WTC11 (cell line): Measurements from ENCODE around the gene CACNA1D. TPM values are rescaled to one million over a fixed set of nuclear protein-coding genes. Genes with fewer than 3 reads are reported as not detected.

Source experiments
- ATAC-seq: fragments of 200-7000 bp; cut with Tn5 transposase; 2 replicates; pipeline ENCODE4 v1.10.0; 2021; ENCODE audit warnings: mild to moderate bottlenecking, moderate library complexity
- CTCF ChIA-PET: fragments of 300-600 bp; sonication (Branson Sonifier 250); formaldehyde crosslinking; loops from one replicate; lab custom pipeline; 2021; ENCODE audit warnings: antibody characterized with exemption; lab: Charles Lee
- POLR2A ChIA-PET: fragments of 350-600 bp; sonication (Branson Sonifier 250); formaldehyde crosslinking; loops from one replicate; lab custom pipeline; 2021; ENCODE audit warnings: antibody characterized with exemption; lab: Charles Lee
- DNase-seq: peaks from one replicate; pipeline ENCODE4 v3.0.0; 2021; ENCODE audit warnings: low spot score
- H3K27ac Mint-ChIP-seq: 2 replicates; pipeline ENCODE4 v1.8.0; 2021; ENCODE audit warnings: mixed read lengths
- H3K27me3 Mint-ChIP-seq: 2 replicates; pipeline ENCODE4 v1.8.0; 2021; ENCODE audit warnings: low read depth, mild to moderate bottlenecking, moderate library complexity, mixed read lengths
- H3K36me3 Mint-ChIP-seq: 2 replicates; pipeline ENCODE4 v1.8.0; 2021; ENCODE audit warnings: mixed read lengths
- H3K4me1 Mint-ChIP-seq: 2 replicates; pipeline ENCODE4 v1.8.0; 2022; ENCODE audit warnings: mixed read lengths
- H3K4me3 Mint-ChIP-seq: 2 replicates; pipeline ENCODE4 v1.8.0; 2021; ENCODE audit warnings: mild to moderate bottlenecking, moderate library complexity, mixed read lengths
- H3K9me3 Mint-ChIP-seq: 2 replicates; pipeline ENCODE4 v1.8.0; 2021; ENCODE audit warnings: mixed read lengths
- FOXJ3 ChIP-seq: sonication (generic); formaldehyde crosslinking; IDR thresholded peaks from 2 replicates; pipeline ENCODE4 v1.9.0; 2021; ENCODE audit warnings: missing genetic modification reagents, mild to moderate bottlenecking, borderline replicate concordance
- FOXP1 ChIP-seq: sonication (generic); formaldehyde crosslinking; IDR thresholded peaks from 2 replicates; pipeline ENCODE4 v1.8.0; 2022; ENCODE audit warnings: missing genetic modification reagents, mild to moderate bottlenecking, moderate library complexity, borderline replicate concordance
- NFE2L1 ChIP-seq: sonication (generic); formaldehyde crosslinking; IDR thresholded peaks from 2 replicates; pipeline ENCODE4 v1.8.1; 2023; ENCODE audit warnings: missing genetic modification reagents
- NFYB ChIP-seq: sonication (generic); formaldehyde crosslinking; conservative IDR thresholded peaks from 2 replicates; pipeline ENCODE4 v1.8.0; 2022; ENCODE audit warnings: low read depth, missing genetic modification reagents
- SMAD3 ChIP-seq: sonication (generic); formaldehyde crosslinking; IDR thresholded peaks from 2 replicates; pipeline ENCODE4 v1.8.0; 2022; ENCODE audit warnings: missing genetic modification reagents, mild to moderate bottlenecking, borderline replicate concordance
- TEAD4 ChIP-seq: sonication (generic); formaldehyde crosslinking; IDR thresholded peaks from 2 replicates; pipeline ENCODE4 v1.8.0; 2022; ENCODE audit warnings: mild to moderate bottlenecking, missing genetic modification reagents
- ZNF396 ChIP-seq: fragments of 250-450 bp; sonication (Bioruptor Pico); IDR thresholded peaks from 2 replicates; pipeline ENCODE4 v1.8.0; 2021; ENCODE audit warnings: mild to moderate bottlenecking, moderate library complexity, borderline replicate concordance
- ZNF416 ChIP-seq: fragments of 250-450 bp; sonication (Bioruptor Pico); IDR thresholded peaks from 2 replicates; pipeline ENCODE4 v1.9.0; 2021; ENCODE audit warnings: mild to moderate bottlenecking, inconsistent platforms
- ZNF423 ChIP-seq: fragments of 250-450 bp; sonication (Bioruptor Pico); IDR thresholded peaks from 2 replicates; pipeline ENCODE4 v2.1.2; 2022; ENCODE audit warnings: mild to moderate bottlenecking, moderate library complexity
- ZNF671 ChIP-seq: fragments of 250-450 bp; sonication (Bioruptor Pico); IDR thresholded peaks from 2 replicates; pipeline ENCODE4 v1.8.0; 2021; ENCODE audit warnings: mild to moderate bottlenecking
- total RNA-seq: library from RNA; stranded (reverse); gene quantifications from 3 replicates; pipeline ENCODE4 v1.2.3, GENCODE V29; 2021
- TF ChIP-seq, protein P1 (sequence below): sonication (generic); formaldehyde crosslinking; IDR thresholded peaks from 2 replicates; pipeline ENCODE4 v1.8.1; 2023; ENCODE audit warnings: mild to moderate bottlenecking, missing genetic modification reagents
- TF ChIP-seq, protein P2 (sequence below): fragments of 250-450 bp; sonication (Bioruptor Pico); conservative IDR thresholded peaks from 2 replicates; pipeline ENCODE4 v1.9.0; 2021; ENCODE audit warnings: mild to moderate bottlenecking
- TF ChIP-seq, protein P3 (sequence below): sonication (generic); formaldehyde crosslinking; IDR thresholded peaks from 2 replicates; pipeline ENCODE4 v1.8.0; 2022; ENCODE audit warnings: mild to moderate bottlenecking, missing genetic modification reagents
- TF ChIP-seq, protein P4 (sequence below): sonication (generic); formaldehyde crosslinking; conservative IDR thresholded peaks from 2 replicates; pipeline ENCODE4 v1.8.1; 2022; ENCODE audit warnings: mild to moderate bottlenecking, missing genetic modification reagents
- TF ChIP-seq, protein P5 (sequence below): sonication (generic); formaldehyde crosslinking; IDR thresholded peaks from 2 replicates; pipeline ENCODE4 v1.8.1; 2022; ENCODE audit warnings: mild to moderate bottlenecking, missing genetic modification reagents, moderate library complexity, borderline replicate concordance
- TF ChIP-seq, protein P6 (sequence below): sonication (generic); formaldehyde crosslinking; IDR thresholded peaks from 2 replicates; pipeline ENCODE4 v1.8.1; 2023; ENCODE audit warnings: mild to moderate bottlenecking, missing genetic modification reagents, moderate library complexity
- TF ChIP-seq, protein P7 (sequence below): sonication (generic); formaldehyde crosslinking; IDR thresholded peaks from 2 replicates; pipeline ENCODE4 v1.8.0; 2022; ENCODE audit warnings: mild to moderate bottlenecking, missing genetic modification reagents
- TF ChIP-seq, protein P8 (sequence below): fragments of 250-450 bp; sonication (Bioruptor Pico); IDR thresholded peaks from 2 replicates; pipeline ENCODE4 v1.8.0; 2021; ENCODE audit warnings: mild to moderate bottlenecking
- TF ChIP-seq, protein P9 (sequence below): fragments of 200-600 bp; IDR thresholded peaks from 2 replicates; pipeline ENCODE4 v1.8.0; 2022; ENCODE audit warnings: antibody characterized with exemption

Gene CACNA1D
- total RNA-seq, 1 experiment from 2014 or later: 2.3 TPM

DNA sequence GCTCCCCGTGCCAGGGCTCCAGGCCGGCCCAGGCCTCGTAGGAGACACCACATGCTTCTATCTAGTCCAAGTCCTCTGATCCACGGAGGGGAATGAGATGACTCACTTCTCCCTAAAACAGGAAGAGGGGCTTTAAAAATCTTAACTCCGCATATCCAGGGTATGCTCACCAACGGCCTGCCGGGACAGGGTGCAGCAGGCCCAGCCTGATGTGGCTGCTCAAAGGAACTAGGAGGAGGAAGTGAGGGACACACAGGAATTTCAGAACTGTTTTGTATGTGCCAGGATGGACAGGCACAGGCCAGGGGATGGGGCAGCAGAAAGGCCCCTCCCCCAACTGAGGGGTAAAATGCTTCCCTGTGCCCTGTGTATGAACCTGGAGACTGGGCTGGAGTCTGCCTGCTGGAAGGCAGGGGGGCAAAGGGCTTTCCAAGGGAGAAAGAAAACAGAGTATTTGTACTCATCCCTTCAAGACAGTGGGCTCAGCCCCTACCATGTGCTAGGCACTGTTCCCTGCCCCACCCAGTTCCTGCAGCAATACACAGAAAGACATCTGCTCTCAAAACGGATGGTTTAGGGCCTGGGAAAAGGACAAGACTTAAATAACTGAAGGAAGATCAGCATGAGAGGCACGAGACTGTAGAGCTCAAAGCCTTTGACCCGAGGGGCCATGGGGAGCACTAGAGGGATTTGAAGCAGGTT, 329.7 kb downstream of the CACNA1D start (continued):
- TF ChIP-seq, protein P1, sequence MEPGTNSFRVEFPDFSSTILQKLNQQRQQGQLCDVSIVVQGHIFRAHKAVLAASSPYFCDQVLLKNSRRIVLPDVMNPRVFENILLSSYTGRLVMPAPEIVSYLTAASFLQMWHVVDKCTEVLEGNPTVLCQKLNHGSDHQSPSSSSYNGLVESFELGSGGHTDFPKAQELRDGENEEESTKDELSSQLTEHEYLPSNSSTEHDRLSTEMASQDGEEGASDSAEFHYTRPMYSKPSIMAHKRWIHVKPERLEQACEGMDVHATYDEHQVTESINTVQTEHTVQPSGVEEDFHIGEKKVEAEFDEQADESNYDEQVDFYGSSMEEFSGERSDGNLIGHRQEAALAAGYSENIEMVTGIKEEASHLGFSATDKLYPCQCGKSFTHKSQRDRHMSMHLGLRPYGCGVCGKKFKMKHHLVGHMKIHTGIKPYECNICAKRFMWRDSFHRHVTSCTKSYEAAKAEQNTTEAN (CRISPR knock-in tag): no peak
- TF ChIP-seq, protein P2, sequence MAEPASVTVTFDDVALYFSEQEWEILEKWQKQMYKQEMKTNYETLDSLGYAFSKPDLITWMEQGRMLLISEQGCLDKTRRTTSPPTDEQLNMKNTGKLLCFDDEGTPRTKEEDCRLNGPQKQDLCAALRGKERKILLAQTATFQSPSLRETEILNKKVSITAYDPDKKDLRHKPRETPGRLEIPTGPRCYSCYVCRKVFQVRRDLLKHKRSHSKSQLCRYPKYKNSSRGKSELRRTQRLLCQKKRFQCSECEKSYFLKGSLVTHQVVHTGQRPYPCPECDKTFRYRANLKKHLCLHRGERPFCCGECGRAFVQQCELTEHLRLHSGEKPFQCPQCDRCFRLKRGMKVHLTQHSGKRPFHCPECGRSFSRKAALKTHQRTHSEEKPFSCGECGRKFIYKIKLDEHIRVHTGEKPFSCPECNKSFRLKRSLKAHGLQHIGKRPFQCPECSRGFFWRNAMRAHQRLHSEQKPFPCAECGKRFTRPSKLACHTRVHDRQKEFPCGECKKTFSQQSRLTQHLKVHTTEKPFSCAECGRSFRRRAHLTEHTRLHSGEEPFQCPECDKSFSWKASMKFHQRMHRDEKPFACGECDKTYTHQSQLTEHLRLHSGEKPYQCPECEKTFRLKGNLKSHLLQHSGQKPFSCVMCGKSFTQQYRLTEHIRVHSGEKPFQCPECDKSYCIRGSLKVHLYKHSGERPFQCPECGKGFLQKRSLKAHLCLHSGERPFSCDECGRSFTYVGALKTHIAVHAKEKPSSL (CRISPR knock-in tag): no peak
- TF ChIP-seq, protein P3, sequence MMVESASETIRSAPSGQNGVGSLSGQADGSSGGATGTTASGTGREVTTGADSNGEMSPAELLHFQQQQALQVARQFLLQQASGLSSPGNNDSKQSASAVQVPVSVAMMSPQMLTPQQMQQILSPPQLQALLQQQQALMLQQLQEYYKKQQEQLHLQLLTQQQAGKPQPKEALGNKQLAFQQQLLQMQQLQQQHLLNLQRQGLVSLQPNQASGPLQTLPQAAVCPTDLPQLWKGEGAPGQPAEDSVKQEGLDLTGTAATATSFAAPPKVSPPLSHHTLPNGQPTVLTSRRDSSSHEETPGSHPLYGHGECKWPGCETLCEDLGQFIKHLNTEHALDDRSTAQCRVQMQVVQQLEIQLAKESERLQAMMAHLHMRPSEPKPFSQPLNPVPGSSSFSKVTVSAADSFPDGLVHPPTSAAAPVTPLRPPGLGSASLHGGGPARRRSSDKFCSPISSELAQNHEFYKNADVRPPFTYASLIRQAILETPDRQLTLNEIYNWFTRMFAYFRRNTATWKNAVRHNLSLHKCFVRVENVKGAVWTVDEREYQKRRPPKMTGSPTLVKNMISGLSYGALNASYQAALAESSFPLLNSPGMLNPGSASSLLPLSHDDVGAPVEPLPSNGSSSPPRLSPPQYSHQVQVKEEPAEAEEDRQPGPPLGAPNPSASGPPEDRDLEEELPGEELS (CRISPR knock-in tag): no peak
- TF ChIP-seq ZNF416 (CRISPR knock-in tag): no peak

DNA sequence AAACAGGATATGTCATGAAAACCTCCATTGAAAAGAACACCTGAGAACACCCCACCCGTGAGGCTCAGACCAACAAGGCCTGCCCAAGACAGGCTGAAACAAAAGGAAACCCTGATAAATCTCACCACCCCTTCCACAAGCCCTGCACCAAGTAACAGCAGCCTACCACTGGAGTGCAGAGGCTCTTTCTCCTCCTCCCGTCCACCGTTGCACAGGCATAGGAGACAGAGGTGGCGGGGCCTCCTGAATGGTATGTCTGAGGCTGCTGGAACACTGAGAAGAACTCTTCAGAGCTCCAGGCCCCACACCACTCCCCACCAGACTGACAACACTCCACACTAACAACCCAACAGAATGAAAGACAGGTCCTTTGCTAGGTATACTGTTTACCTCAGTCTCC, 330.4 kb downstream of the CACNA1D start:
- H3K4me1 Mint-ChIP-seq: peaks cover 9% of the 10 kb centered on the region

DNA sequence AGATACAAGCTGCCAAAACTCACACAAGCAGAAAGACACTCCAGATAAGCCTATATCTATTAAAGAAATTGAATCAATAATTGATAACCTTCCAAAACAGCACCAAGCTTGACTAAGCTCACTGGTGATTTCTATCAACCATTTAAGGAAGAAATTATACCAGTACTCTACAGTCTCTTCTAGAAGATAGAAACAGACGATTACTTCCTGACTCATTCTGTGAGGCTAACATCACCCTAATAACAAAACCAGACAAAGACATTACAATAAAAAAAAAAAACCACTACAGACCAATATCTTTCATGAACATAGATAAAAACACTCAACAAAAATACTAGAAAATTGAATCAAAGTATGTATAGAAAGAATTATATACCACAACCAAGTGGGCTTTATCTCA, 331.6 kb downstream of the CACNA1D start:
- no peak for ATAC-seq
- Mint-ChIP-seq H3K27ac (no peak overlapping the region), H3K27me3 (no peaks in the 10 kb centered on the region)
- TF ChIP-seq, protein P4, sequence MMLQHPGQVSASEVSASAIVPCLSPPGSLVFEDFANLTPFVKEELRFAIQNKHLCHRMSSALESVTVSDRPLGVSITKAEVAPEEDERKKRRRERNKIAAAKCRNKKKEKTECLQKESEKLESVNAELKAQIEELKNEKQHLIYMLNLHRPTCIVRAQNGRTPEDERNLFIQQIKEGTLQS (CRISPR knock-in tag): no peak
- TF ChIP-seq FOXP1 (CRISPR knock-in tag) (no peak), ZNF423 (CRISPR knock-in tag) (no peak), SMAD3 (no peak), ZNF396 (CRISPR knock-in tag) (no peak), TEAD4 (CRISPR knock-in tag) (no peak), FOXJ3 (no peak), ZNF416 (CRISPR knock-in tag) (no peak), ZNF671 (no peak)
- TF ChIP-seq, protein P5, sequence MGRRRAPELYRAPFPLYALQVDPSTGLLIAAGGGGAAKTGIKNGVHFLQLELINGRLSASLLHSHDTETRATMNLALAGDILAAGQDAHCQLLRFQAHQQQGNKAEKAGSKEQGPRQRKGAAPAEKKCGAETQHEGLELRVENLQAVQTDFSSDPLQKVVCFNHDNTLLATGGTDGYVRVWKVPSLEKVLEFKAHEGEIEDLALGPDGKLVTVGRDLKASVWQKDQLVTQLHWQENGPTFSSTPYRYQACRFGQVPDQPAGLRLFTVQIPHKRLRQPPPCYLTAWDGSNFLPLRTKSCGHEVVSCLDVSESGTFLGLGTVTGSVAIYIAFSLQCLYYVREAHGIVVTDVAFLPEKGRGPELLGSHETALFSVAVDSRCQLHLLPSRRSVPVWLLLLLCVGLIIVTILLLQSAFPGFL (CRISPR knock-in tag): no peak
- TF ChIP-seq, protein P6, sequence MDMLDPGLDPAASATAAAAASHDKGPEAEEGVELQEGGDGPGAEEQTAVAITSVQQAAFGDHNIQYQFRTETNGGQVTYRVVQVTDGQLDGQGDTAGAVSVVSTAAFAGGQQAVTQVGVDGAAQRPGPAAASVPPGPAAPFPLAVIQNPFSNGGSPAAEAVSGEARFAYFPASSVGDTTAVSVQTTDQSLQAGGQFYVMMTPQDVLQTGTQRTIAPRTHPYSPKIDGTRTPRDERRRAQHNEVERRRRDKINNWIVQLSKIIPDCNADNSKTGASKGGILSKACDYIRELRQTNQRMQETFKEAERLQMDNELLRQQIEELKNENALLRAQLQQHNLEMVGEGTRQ: no peak
- TF ChIP-seq, protein P7, sequence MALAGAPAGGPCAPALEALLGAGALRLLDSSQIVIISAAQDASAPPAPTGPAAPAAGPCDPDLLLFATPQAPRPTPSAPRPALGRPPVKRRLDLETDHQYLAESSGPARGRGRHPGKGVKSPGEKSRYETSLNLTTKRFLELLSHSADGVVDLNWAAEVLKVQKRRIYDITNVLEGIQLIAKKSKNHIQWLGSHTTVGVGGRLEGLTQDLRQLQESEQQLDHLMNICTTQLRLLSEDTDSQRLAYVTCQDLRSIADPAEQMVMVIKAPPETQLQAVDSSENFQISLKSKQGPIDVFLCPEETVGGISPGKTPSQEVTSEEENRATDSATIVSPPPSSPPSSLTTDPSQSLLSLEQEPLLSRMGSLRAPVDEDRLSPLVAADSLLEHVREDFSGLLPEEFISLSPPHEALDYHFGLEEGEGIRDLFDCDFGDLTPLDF (CRISPR knock-in tag): no peak
- TF ChIP-seq, protein P8, sequence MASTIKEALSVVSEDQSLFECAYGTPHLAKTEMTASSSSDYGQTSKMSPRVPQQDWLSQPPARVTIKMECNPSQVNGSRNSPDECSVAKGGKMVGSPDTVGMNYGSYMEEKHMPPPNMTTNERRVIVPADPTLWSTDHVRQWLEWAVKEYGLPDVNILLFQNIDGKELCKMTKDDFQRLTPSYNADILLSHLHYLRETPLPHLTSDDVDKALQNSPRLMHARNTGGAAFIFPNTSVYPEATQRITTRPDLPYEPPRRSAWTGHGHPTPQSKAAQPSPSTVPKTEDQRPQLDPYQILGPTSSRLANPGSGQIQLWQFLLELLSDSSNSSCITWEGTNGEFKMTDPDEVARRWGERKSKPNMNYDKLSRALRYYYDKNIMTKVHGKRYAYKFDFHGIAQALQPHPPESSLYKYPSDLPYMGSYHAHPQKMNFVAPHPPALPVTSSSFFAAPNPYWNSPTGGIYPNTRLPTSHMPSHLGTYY (CRISPR knock-in tag): no peak

More for the DNA sequence above, 330.4 kb downstream of the CACNA1D start:
- H3K27me3 Mint-ChIP-seq: no peaks in the 10 kb centered on the region
- DNase-seq: no peak
- ChIA-PET POLR2A (no interaction called here), CTCF (interaction anchor here (1.0 kb wide), 1 partner anchor 21 kb away, joined by 3 read pairs; no protein-coding TSS in a partner anchor)
- ATAC-seq: no peak
- no peaks in the 10 kb centered on the region; the same call in 1 of the 2 replicates for H3K36me3 Mint-ChIP-seq
- TF ChIP-seq ZNF396 (CRISPR knock-in tag) (no peak), NFYB (CRISPR knock-in tag) (no peak), NFE2L1 (CRISPR knock-in tag) (no peak)
- TF ChIP-seq, protein P9, sequence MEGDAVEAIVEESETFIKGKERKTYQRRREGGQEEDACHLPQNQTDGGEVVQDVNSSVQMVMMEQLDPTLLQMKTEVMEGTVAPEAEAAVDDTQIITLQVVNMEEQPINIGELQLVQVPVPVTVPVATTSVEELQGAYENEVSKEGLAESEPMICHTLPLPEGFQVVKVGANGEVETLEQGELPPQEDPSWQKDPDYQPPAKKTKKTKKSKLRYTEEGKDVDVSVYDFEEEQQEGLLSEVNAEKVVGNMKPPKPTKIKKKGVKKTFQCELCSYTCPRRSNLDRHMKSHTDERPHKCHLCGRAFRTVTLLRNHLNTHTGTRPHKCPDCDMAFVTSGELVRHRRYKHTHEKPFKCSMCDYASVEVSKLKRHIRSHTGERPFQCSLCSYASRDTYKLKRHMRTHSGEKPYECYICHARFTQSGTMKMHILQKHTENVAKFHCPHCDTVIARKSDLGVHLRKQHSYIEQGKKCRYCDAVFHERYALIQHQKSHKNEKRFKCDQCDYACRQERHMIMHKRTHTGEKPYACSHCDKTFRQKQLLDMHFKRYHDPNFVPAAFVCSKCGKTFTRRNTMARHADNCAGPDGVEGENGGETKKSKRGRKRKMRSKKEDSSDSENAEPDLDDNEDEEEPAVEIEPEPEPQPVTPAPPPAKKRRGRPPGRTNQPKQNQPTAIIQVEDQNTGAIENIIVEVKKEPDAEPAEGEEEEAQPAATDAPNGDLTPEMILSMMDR: no peak
- TF ChIP-seq, all 79 proteins: peak for 0
- Mint-ChIP-seq H3K27ac (no peak overlapping the region; the same call in 1 of the 2 replicates), H3K4me3 (no peak overlapping the region), H3K9me3 (no peaks in the 10 kb centered on the region)

More for the DNA sequence above, 331.6 kb downstream of the CACNA1D start:
- ChIA-PET CTCF (no interaction called here), POLR2A (no interaction called here)
- DNase-seq: no peak
- no peaks in the 10 kb centered on the region for H3K36me3 Mint-ChIP-seq
- H3K9me3 Mint-ChIP-seq: no peaks in the 10 kb centered on the region
- H3K4me3 Mint-ChIP-seq: no peak overlapping the region
- H3K4me1 Mint-ChIP-seq: peaks cover 9% of the 10 kb centered on the region
